ENCODE measurements around the gene RBM4B.

RBM4B gene

DNA sequence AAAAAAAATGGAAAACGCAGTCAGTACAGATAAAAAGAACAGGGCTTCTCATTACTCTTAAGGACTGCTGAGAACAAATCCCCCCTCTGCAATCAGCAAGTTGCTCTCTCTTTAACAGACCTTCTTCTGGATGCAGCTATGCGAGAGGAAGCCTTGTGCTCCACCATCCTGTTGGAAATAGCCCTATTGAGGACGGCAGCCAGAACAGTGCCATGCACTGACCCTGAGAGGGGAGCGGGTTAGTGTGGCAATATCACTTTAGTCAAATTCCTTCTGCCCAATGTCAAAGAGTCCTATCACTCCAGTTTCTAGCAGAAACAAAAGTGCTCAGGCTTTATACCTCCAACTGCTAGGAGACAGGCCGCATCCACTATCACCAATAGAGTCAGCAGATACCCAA lies 6.9 kb downstream of the RBM4B start:
- CTCF ChIA-PET: no interaction called here
- TF ChIP-seq, protein P1, sequence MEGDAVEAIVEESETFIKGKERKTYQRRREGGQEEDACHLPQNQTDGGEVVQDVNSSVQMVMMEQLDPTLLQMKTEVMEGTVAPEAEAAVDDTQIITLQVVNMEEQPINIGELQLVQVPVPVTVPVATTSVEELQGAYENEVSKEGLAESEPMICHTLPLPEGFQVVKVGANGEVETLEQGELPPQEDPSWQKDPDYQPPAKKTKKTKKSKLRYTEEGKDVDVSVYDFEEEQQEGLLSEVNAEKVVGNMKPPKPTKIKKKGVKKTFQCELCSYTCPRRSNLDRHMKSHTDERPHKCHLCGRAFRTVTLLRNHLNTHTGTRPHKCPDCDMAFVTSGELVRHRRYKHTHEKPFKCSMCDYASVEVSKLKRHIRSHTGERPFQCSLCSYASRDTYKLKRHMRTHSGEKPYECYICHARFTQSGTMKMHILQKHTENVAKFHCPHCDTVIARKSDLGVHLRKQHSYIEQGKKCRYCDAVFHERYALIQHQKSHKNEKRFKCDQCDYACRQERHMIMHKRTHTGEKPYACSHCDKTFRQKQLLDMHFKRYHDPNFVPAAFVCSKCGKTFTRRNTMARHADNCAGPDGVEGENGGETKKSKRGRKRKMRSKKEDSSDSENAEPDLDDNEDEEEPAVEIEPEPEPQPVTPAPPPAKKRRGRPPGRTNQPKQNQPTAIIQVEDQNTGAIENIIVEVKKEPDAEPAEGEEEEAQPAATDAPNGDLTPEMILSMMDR (IDR thresholded peaks at IDR 0.05; ENCODE audit: control extremely low read depth, extremely low read depth, low read depth, missing control alignments): no peak
- POLR2A ChIA-PET: no interaction called here
- DNase-seq (ENCODE audit: extremely low spot score): no peak

DNA sequence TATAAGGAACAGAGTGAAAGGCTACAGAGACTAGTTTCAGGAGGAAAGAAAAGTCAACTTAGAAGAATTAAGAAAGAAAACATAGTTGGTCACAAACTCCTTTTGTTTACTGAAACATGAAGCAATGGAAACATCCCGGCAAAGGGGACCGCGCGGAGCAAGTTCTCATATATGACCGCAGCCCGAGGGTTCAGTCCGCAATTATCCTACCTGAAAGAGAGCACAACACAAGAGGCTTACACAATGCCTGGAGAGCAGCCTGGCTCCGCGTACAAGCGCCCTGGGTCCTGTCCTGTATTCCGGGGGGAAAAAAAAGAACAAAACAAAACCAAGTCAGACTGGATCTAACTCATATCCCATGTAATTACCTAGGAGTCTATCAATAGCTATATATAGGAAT lies 12.3 kb downstream of the RBM4B start:
- ChIA-PET POLR2A (no interaction called here), CTCF (interaction anchor here (3.3 kb wide), 1 partner anchor 13 kb away, joined by 20 read pairs; the partner anchor contains the start of gene RBM4B)
- no peak for DNase-seq (ENCODE audit: extremely low spot score)
- TF ChIP-seq, protein P1 (IDR thresholded peaks at IDR 0.05; ENCODE audit: control extremely low read depth, extremely low read depth, low read depth, missing control alignments): no peak

DNA sequence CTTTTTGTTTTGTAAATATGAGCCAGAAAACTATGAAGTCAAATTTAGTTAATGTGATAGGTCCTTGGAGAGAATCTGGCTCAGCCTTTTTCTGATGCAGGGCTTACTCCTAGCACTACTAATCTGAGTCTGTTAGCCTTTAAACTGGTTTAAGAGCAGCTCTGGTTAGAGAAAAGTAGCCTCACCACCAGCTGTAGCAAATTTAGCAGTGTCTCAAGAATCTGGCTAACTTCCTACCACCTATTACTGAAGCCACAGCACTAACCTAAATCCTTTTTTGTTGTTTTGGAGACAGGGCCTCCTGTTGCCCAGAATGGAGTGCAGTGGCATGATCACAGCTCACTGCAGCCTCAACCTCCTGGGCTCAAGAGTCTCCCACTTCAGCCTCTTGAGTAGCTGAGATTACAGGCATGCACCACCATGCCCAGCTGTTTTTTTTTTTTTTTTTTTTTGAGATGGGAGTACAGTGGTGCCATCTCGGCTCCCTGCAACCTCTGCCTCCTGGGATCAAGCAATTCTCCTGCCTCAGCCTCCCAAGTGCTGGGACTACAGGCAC lies 13.9 kb downstream of the RBM4B start:
- TF ChIP-seq, protein P1 (IDR thresholded peaks at IDR 0.05; ENCODE audit: control extremely low read depth, extremely low read depth, low read depth, missing control alignments): no peak
- CTCF ChIA-PET: interaction anchor here (0.8 to 3.3 kb wide), 5 partner anchors 9 to 225 kb away, joined by 3 to 20 read pairs (median 3); partner anchors contain the start of genes MRPL11 and RBM4B
- POLR2A ChIA-PET: interaction anchor here (0.7 to 1.2 kb wide), 2 partner anchors 9 to 179 kb away, joined by 4 to 6 read pairs; partner anchors contain the start of gene RCE1
- no peak for DNase-seq (ENCODE audit: extremely low spot score)

DNA sequence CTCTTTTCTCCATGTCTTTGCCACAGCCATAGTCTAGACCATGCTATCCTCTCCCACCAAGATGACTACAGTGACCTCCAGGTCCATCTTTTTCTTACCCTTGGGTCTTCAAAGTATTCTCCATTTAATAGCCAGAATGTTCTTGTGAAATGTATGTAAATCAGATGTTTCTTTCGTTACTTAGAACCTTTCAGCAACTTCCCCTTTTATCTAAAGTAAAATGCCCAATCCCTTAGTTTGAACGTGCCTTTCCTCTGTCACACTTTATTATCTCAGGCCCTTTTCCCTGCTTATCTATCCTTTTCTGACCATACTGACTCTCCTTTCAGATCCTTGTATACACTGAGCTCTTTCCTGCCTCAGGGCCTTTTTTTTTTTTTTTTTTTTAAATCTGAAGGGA lies 17.9 kb downstream of the RBM4B start:
- TF ChIP-seq, protein P1 (IDR thresholded peaks at IDR 0.05; ENCODE audit: control extremely low read depth, extremely low read depth, low read depth, missing control alignments): no peak
- DNase-seq (ENCODE audit: extremely low spot score): no peak
- ChIA-PET CTCF (interaction anchor here (0.6 to 3.7 kb wide), 4 partner anchors 10 to 251 kb away, joined by 3 to 27 read pairs (median 4); partner anchors contain the start of gene RBM4B), POLR2A (interaction anchor here (0.6 to 1.9 kb wide), 2 partner anchors 18 to 67 kb away, joined by 3 to 6 read pairs; partner anchors contain the start of genes CCDC87 and RBM4B)

DNA sequence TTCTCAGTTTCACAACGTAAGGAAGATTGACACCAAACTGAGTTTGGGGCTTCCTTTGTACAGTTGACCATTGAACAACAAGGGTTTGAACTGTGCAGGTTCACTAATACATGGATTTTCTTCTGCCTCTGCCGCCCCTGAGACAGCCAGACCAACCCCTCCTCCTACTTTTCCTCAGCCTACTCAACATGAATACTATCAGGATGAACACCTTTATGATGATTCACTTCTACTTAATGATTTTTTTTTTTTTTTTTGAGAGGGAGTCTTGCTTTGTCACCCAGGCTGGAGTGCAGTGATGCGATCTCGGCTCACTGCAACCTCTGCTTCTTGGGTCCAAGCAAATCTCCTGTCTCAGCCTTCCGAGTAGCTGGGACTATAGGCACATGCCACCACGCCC lies 24.6 kb downstream of the RBM4B start:
- POLR2A ChIA-PET: interaction anchor here (1.1 to 2.3 kb wide), 3 partner anchors 15 to 215 kb away, joined by 3 to 10 read pairs (median 3); partner anchors contain the start of genes MRPL11 and RBM4
- TF ChIP-seq, protein P1 (IDR thresholded peaks at IDR 0.05; ENCODE audit: control extremely low read depth, extremely low read depth, low read depth, missing control alignments): no peak
- DNase-seq (ENCODE audit: extremely low spot score): no peak
- CTCF ChIA-PET: interaction anchor here (1.3 to 1.8 kb wide), 4 partner anchors 8 to 32 kb away, joined by 3 to 5 read pairs (median 4); no protein-coding TSS in a partner anchor

DNA sequence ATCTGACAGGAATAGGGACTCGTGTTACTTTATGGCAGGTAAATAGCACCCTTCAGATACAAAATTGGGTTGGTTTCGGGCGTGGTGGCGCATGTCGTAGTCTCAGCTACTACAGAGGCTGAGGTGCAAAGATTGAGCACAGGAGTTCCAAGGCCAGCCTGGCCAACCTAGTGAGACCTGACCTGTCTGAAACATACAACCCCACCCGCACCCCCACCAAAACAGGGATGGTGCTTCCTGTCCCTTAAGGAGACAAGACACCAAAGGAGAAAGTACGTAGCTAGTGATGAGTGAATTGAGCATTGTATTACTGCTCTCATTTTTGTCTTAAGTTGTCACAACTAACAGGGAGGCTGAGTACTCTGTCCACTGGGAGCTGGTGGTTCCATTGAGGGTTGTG lies 25.0 kb downstream of the RBM4B start:
- TF ChIP-seq, protein P1 (IDR thresholded peaks at IDR 0.05; ENCODE audit: control extremely low read depth, extremely low read depth, low read depth, missing control alignments): no peak
- no peak for DNase-seq (ENCODE audit: extremely low spot score)
- POLR2A ChIA-PET: interaction anchor here (0.6 to 2.3 kb wide), 3 partner anchors 8 to 16 kb away, joined by 3 to 10 read pairs (median 3); partner anchors contain the start of gene RBM4
- CTCF ChIA-PET: interaction anchor here (1.3 to 1.8 kb wide), 3 partner anchors 8 to 31 kb away, joined by 3 to 5 read pairs (median 3); no protein-coding TSS in a partner anchor

Measured in GM10248 (cell line).